Cardiac septum (tissue), 1 donor: Measurements from ENCODE around the gene ESPNL. TPM values are rescaled to one million over a fixed set of nuclear protein-coding genes. Genes with fewer than 3 reads are reported as not detected.

Source experiments
- DNase-seq: peaks from one replicate; pipeline ENCODE4 v3.0.0-alpha.2; 2020; ENCODE audit warnings: low spot score
- intact Hi-C: fragments of 100-400 bp; cut with DNase I; formaldehyde crosslinking; loops from one replicate; pipeline ENCODE4 v1.14.0; 2022
- total RNA-seq: library from RNA; stranded (reverse); fragmentation: NEBNext Ultra II Directional; extraction: Animal tissue kit (Norgen Biotek cat#: 25700); gene quantifications from one replicate; pipeline ENCODE4 v1.2.1, GENCODE V29; 2021
- donor health status: DM: no; HTN: no; CAD: no.

ESPNL gene
- total RNA-seq, 1 donor from 2014 or later, result 0.08 TPM

DNA sequence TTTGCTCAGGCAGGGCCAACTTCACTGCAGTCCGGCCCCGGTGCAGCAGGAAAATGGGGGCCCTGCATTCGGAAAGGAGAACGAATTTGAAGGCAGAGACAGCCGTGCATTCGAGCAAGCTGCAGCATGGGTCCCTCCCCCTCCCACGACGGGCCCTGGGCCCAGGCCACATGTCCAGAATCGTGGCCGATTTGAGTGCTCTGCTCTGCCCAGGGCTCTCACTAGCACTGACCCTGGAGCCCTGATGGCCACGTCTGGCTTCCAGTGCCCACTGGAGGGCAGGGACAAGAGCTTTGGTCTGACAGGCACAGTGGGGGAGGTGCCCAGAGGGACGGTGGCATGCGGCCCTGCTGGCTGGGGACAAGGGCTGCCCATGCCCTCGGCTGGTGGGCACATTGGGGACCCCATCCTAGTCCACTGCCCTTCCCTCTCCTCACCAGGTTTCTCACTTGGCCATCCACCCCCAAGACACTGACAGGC lies 23.9 kb downstream of the ESPNL start:
- intact Hi-C loops, result loop anchor here (5.0 kb wide), 1 partner anchor 138 kb away; no protein-coding TSS in a partner anchor
- DNase-seq, result no peak

GRCh38 chr2:238124488-238125126 lies 24.5 kb downstream of the ESPNL start:
- intact Hi-C loops, result loop anchor here (5.0 kb wide), 1 partner anchor 138 kb away; no protein-coding TSS in a partner anchor
- no peak for DNase-seq

GRCh38 chr2:238125127-238125885 lies 25.2 kb downstream of the ESPNL start:
- intact Hi-C loops, result no loop called here
- DNase-seq, result no peak

DNA sequence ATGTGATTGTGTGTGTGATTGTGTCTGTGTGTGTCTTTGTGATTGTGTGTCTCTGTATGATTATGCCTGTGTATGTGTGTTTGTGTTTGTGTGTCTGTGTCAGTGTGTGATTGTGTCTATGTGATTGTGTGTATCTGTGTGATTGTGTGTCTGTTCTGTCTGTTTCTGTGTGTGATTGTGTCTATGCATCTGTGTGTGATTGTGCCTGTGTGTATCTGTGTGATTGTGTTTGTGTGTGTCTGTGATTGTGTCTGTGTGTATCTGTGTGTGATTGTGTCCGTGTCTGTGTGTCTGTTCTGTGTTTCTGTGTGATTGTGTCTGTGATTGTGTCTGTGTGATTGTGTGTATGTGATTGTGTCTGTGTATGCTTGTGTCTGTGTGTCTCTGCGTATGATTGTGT lies 26.2 kb downstream of the ESPNL start:
- intact Hi-C loops, result no loop called here
- no peak for DNase-seq

DNA sequence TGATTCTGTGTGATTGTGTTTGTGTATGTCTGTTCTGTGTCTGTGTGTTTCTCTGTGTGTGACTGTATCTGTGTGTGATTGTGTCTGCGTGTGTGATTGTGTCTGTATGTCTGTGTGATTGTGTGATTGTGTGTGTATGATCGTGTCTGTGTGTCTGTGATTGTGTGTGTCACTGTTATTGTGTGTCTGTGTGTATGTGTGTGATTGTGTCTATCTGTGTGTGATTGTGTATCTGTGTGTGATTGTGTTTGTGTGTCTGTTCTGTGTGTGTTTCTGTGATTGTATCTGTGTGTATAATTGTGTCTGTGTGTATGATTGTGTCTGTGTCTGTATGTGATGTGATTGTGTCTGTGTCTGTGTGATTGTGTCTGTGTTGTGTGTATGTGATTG lies 26.6 kb downstream of the ESPNL start:
- no peak for DNase-seq
- intact Hi-C loops, result no loop called here

DNA sequence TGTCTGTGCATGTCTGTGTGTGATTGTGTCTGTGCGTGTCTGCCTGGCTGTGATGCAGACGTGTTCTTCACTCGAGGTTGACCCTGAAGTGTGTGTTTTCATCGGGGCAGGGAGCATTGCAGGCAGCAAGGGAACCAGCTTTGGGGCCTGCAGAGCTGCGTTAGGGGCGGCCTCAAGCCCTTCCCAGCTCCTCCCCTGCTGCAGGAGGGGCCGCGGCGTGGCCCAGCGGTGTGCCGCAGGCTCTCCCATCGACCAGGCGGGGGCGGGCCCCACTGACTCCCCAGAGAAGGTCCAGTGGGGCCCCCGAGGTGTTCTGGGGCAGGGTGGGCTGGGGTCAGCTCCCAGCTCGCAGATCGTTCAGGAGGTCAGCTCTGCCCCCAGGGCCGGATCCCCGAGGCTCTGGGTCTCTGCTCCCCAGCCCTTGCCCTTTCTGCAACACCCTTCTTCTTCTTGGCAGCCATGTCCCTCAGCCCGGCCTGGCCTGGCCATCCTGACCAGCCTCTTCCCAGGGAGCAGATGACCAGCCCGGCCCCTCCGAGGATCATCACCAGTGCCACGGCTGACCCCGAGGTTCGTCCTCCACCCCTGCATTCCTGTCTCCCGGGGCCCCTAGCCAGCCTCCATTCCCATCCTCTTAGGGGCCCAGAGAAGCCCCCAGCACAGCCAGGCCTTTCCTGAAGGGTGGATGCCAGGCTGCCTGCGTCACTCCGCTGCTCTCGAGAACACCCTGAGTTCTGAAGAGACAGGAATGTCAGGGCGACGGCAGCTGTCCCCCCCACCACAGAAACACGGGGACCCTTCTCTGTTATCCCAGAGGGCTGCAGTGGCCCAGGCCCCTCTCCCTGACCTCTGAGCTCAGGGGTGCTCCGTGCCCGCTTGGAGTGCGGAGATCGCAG lies 27.3 kb downstream of the ESPNL start:
- intact Hi-C loops, result no loop called here
- no peak for DNase-seq

- DNase-seq, result no peak
- intact Hi-C loops, result no loop called here
These were observed 27.9 kb downstream of the ESPNL start for GRCh38 chr2:238128061-238128440.

DNA sequence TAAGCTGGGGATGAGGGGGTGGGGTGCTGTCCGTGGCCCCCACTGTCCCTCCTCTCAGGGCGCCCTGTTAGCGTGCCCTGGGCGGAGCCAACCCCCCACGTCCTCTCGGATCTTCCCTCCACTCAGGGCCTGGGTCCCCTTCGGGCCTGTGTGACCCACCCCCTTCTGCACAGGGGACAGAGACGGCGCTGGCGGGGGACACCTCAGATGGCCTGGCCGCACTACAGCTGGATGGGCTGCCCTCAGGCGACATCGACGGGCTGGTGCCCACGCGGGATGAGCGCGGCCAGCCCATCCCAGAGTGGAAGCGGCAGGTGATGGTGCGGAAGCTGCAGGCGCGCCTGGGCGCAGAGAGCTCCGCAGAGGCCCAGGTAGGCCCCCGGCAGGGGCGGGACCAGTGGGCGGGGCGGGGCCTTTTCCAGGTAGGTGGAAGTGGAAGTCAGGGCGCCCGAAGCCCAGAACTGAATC lies 28.4 kb downstream of the ESPNL start:
- intact Hi-C loops, result no loop called here

DNA sequence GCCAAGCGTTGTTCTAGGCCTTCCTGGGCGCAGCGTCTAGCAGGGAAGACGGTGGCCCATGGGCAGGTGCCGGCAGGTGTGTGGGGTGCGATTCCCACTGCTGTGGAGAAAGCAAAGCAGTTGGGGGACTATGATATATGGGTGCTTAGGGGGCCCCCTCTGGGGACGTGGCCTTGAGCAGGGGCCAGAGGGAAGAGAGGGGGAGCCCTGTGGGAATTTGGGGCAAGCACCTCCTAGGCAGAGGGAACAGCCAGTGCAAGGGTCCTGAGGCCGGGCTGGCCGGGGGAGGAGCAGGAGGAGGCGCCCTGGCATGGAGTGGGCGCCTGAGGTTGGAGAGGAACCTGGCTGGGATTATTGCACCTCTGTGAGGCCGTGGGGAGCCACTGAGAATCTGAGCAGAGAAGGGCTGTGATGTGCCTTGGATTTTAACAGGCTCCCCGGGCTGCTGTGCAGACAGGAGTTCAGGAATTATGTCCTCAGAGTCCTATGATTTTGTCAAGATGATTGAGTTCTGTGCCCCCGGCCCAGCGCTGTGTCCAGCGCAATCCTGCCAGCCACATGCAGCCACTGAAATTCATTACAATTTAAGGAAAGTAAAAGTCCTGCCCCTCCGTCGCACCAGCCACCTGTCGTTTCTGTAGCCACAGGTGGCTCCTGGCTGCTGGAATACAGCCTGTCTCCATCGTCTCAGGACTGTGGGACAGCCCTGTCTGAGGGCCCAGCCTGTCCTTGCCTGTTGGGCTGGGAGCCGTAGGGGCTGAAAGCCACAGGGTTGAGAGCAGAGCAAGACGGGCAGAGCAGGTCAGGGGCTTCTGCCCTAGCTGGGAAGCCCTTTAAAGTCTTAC lies 29.2 kb downstream of the ESPNL start:
- DNase-seq, result no peak
- intact Hi-C loops, result no loop called here

More for the DNA sequence above, 28.4 kb downstream of the ESPNL start:
- DNase-seq, result no peak

DNA sequence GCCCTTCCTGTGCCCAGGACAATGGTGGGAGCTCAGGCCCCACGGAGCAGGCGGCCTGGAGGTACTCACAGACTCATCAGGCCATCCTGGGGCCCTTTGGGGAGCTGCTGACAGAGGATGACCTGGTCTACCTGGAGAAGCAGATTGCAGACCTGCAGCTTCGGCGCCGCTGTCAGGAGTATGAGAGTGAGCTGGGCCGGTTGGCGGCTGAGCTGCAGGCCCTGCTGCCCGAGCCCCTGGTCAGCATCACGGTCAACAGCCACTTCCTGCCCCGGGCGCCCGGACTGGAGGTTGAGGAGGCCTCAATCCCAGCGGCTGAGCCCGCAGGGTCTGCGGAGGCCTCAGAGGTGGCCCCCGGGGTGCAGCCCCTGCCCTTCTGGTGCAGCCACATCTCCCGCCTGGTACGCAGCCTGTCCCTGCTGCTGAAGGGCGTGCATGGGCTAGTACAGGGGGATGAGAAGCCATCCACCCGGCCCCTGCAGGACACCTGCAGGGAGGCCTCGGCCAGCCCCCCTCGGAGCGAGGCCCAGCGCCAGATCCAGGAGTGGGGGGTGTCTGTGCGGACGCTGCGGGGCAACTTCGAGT lies 30.1 kb downstream of the ESPNL start:
- no peak for DNase-seq
- intact Hi-C loops, result no loop called here

GRCh38 chr2:238130696-238131628 lies 30.8 kb downstream of the ESPNL start:
- no peak for DNase-seq
- intact Hi-C loops, result no loop called here

DNA sequence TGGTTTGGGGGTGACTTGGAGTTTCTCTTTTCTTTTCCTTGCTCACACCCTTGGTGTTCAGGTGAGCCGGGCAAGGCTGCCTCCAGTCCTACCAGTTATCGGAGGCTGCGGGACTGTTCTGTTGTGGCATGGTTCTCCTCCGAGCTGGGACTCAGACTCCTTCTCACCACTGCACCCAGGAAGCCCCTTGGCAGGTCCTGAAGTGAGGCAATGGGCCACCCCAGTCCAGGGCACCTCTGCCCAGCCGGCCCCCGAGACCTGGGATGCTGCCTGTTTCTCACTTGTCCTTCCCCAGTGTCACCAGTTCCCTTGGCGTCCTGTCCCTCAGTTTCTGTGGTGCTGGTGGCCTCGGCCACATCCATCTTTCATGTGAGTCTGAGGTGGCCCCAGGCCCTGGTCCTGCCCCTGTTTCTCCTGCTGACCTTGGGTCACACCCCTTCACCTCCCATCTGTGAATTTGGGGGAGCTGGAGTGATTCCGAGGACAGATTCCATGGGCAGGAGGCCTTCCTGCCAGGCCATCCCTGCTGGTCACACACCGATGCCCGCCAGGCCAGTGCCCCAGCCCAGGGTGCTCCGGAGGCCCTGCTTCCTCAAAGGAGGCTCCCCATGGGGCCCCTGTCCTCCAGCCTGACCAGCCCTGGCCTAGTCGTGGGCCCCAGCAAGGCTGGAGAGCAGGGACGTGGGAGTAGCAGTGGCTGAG lies 31.8 kb downstream of the ESPNL start:
- intact Hi-C loops, result no loop called here
- no peak for DNase-seq

DNA sequence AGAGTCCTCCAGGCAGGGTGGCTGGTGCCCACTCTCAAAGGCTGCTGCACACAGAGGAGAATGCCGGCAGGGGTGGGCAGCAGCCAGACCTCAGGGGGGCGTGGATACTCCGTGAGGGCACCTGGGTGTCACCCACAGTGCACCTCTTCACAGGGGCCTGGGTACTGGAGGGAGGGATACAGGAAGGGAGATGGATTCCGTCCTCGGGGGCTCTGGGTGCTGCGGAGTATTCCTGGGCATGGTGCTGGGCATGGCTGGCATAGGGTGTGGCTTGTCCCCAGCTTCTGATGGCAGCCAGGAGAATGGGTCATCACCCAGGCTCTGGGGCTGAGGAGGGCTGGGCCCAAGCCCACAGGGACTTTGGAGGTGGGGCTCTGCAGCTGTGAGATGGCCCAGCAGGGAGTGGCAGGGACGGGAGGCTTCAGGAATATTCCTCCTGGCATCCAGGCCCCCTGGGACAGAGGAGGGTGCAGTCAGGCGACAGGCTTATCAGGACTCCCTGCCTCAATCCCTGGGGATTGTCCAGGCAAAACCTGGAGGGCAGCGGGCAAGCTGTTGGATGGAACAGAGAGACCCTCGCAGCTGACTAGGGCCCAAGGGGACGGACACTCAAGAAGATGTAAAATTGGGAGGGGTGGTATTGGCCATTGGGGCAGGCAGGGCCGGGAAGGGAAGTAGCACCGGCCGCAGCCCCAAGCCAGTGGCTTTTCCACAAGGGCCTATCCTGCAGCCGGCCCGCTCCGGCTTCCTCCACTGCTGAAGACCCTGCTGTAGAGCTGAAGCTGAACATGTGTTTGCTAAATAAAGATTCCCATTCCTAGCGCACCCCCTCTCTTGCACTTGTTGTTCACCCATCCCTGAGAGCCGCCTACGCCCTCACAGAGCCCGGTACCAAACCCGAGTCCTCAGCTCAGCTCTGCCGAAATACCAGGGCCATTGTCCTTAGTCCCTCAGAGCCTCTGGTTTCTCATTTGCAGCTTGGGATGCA lies 32.6 kb downstream of the ESPNL start:
- no peak for DNase-seq
- intact Hi-C loops, result no loop called here

- intact Hi-C loops, result no loop called here
These were observed 33.6 kb downstream of the ESPNL start for GRCh38 chr2:238133499-238134392.

DNA sequence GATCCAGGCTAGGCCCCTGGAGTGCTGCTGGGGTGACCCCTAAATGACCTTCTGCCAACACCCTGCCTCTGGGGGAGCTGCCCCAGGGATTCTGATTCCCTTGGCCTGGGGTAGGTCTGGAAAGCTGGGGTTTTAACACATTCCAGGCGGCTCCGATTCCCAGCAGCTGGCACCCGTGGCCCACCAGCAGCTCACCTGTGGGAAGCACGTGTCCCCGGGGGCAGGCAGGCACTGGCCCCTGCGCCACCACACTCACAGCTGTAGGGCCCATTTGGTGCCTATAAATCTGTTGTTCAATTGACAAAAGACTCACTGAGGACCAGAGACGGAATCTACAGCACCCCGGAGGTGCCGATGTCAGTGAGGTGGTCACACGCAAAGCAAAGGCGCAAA lies 34.2 kb downstream of the ESPNL start:
- intact Hi-C loops, result no loop called here
- no peak for DNase-seq

More at GRCh38 chr2:238133499-238134392, 33.6 kb downstream of the ESPNL start:
- no peak for DNase-seq
